WERI-Rb-1 (cell line): ENCODE measurements around the gene LCN6.

ENCODE experiments used
- DNase-seq: peaks from one replicate; pipeline ENCODE4 v3.0.0-alpha.2; 2020
- H3K27ac ChIP-seq: fragments of 250-450 bp; sonication (Bioruptor Pico); 2 replicates; pipeline ENCODE4 v1.5.1; 2020; ENCODE audit warnings: mild to moderate bottlenecking, moderate library complexity
- H3K27me3 ChIP-seq: fragments of 250-450 bp; sonication (Bioruptor Pico); 2 replicates; pipeline ENCODE4 v1.5.1; 2021; ENCODE audit warnings: mild to moderate bottlenecking, low read depth, moderate library complexity; ENCODE audit not compliant: insufficient read depth, severe bottlenecking
- H3K36me3 ChIP-seq: fragments of 250-450 bp; sonication (Bioruptor Pico); 2 replicates; pipeline ENCODE4 v1.5.1; 2020; ENCODE audit warnings: mild to moderate bottlenecking, moderate library complexity
- H3K4me3 ChIP-seq: 2 replicates; pipeline ENCODE4 v1.5.1; 2011; ENCODE audit warnings: low read depth, mild to moderate bottlenecking, control low read depth, low read length
- H3K9me3 ChIP-seq: fragments of 250-450 bp; sonication (Bioruptor Pico); 2 replicates; pipeline ENCODE4 v1.5.1; 2021; ENCODE audit warnings: mild to moderate bottlenecking, moderate library complexity; ENCODE audit not compliant: severe bottlenecking
- CTCF ChIP-seq: IDR thresholded peaks from 2 replicates; pipeline ENCODE4 v1.5.1; 2011; ENCODE audit warnings: low read depth, mild to moderate bottlenecking, control low read depth, inconsistent platforms, low read length

LCN6 gene

GRCh38 chr9:136753371-136754058 lies 5.2 kb upstream of the LCN6 start:
- H3K27ac ChIP-seq, result no peak overlapping the region
- no peaks in the 10 kb centered on the region for H3K27me3 ChIP-seq
- H3K36me3 ChIP-seq, result no peaks in the 10 kb centered on the region
- no peak overlapping the region for H3K4me3 ChIP-seq
- no peak for TF ChIP-seq CTCF
- peaks cover 5% of the 10 kb centered on the region for H3K9me3 ChIP-seq
- DNase-seq, result no peak

GRCh38 chr9:136751814-136752213 lies 3.5 kb upstream of the LCN6 start:
- TF ChIP-seq CTCF, result no peak
- Histone ChIP-seq H3K27me3 (no peaks in the 10 kb centered on the region), H3K36me3 (no peaks in the 10 kb centered on the region), H3K9me3 (peaks cover 5% of the 10 kb centered on the region), H3K27ac (no peak overlapping the region), H3K4me3 (no peak overlapping the region)
- DNase-seq, result no peak

- peaks cover 1% of the 10 kb centered on the region for H3K9me3 ChIP-seq
- DNase-seq, result no peak
- TF ChIP-seq CTCF, result no peak
- H3K36me3 ChIP-seq, result no peaks in the 10 kb centered on the region
- no peaks in the 10 kb centered on the region for H3K27me3 ChIP-seq
- no peak overlapping the region for H3K27ac ChIP-seq
- no peak overlapping the region for H3K4me3 ChIP-seq
Observed at GRCh38 chr9:136751244-136751643, 2.9 kb upstream of the LCN6 start.

GRCh38 chr9:136750526-136750925 lies 2.2 kb upstream of the LCN6 start:
- Histone ChIP-seq H3K4me3 (no peak overlapping the region), H3K9me3 (no peaks in the 10 kb centered on the region), H3K27me3 (no peaks in the 10 kb centered on the region), H3K27ac (no peak overlapping the region), H3K36me3 (no peaks in the 10 kb centered on the region)
- DNase-seq, result no peak
- TF ChIP-seq CTCF, result no peak

GRCh38 chr9:136748666-136749611 lies 614 bp upstream of the LCN6 start:
- H3K9me3 ChIP-seq, result no peaks in the 10 kb centered on the region
- no peak for DNase-seq
- no peaks in the 10 kb centered on the region for H3K27me3 ChIP-seq
- H3K27ac ChIP-seq, result no peak overlapping the region
- no peak overlapping the region for H3K4me3 ChIP-seq
- H3K36me3 ChIP-seq, result no peaks in the 10 kb centered on the region
- TF ChIP-seq CTCF, result no peak
